HepG2 (cell line): ENCODE results near the gene L3MBTL3.

Experiments
- ADNP ChIP-seq: sonication (generic); formaldehyde crosslinking; IDR thresholded peaks from 2 replicates; pipeline ENCODE4 v1.4.0; 2020; ENCODE audit warnings: missing genetic modification reagents
- BRCA1 ChIP-seq: sonication (generic); formaldehyde crosslinking; IDR thresholded peaks from 2 replicates; pipeline ENCODE4 v1.4.0; 2020; ENCODE audit warnings: missing genetic modification reagents
- ERF ChIP-seq: IDR thresholded peaks from 2 replicates; pipeline ENCODE4 v1.6.1; 2018; ENCODE audit warnings: missing biosample characterization, missing genetic modification reagents
- MYNN ChIP-seq: sonication (generic); formaldehyde crosslinking; IDR thresholded peaks from 2 replicates; pipeline ENCODE4 v1.4.0; 2020; ENCODE audit warnings: mild to moderate bottlenecking, low read depth, missing genetic modification reagents
- NFE2L2 ChIP-seq: fragments of 150-350 bp; IDR thresholded peaks from 2 replicates; pipeline ENCODE4 v1.6.1; 2014; ENCODE audit warnings: low read length
- POLR2AphosphoS5 ChIP-seq: IDR thresholded peaks from 2 replicates; pipeline ENCODE4 v1.6.1; 2012; ENCODE audit warnings: low read depth, low read length
- SKI ChIP-seq: fragments of 450-650 bp; IDR thresholded peaks from one replicate; pipeline ENCODE4 v1.6.1; 2018; ENCODE audit warnings: mild to moderate bottlenecking; ENCODE audit not compliant: partially characterized antibody
- SNRNP70 ChIP-seq: fragments of 200-400 bp; formaldehyde crosslinking; IDR thresholded peaks from 2 replicates; pipeline ENCODE4 v1.6.1; 2017; ENCODE audit warnings: mild to moderate bottlenecking, low read depth, low read length, moderate library complexity
- SRSF1 ChIP-seq: fragments of 200-400 bp; formaldehyde crosslinking; optimal IDR thresholded peaks from 2 replicates; pipeline ENCODE3; 2017; ENCODE audit warnings: mild to moderate bottlenecking, low read depth, low read length, moderate library complexity
- YEATS4 ChIP-seq: sonication (generic); formaldehyde crosslinking; IDR thresholded peaks from 2 replicates; pipeline ENCODE4 v1.4.0; 2020; ENCODE audit warnings: missing genetic modification reagents, borderline replicate concordance
- YY1 ChIP-seq: IDR thresholded peaks from 2 replicates; pipeline ENCODE4 v1.6.1; 2011; ENCODE audit warnings: low read length, low read depth, moderate library complexity, mild to moderate bottlenecking; ENCODE audit not compliant: insufficient read depth, insufficient replicate concordance
- ZNF768 ChIP-seq: sonication (generic); formaldehyde crosslinking; IDR thresholded peaks from 2 replicates; pipeline ENCODE4 v1.4.0; 2020; ENCODE audit warnings: missing genetic modification reagents
- ZNF792 ChIP-seq: IDR thresholded peaks from 2 replicates; pipeline ENCODE4 v1.6.1; 2016
- TF ChIP-seq, protein P1 (sequence below): sonication (generic); formaldehyde crosslinking; IDR thresholded peaks from 2 replicates; pipeline ENCODE4 v1.4.0; 2020; ENCODE audit warnings: missing genetic modification reagents, mild to moderate bottlenecking, borderline replicate concordance

DNA sequence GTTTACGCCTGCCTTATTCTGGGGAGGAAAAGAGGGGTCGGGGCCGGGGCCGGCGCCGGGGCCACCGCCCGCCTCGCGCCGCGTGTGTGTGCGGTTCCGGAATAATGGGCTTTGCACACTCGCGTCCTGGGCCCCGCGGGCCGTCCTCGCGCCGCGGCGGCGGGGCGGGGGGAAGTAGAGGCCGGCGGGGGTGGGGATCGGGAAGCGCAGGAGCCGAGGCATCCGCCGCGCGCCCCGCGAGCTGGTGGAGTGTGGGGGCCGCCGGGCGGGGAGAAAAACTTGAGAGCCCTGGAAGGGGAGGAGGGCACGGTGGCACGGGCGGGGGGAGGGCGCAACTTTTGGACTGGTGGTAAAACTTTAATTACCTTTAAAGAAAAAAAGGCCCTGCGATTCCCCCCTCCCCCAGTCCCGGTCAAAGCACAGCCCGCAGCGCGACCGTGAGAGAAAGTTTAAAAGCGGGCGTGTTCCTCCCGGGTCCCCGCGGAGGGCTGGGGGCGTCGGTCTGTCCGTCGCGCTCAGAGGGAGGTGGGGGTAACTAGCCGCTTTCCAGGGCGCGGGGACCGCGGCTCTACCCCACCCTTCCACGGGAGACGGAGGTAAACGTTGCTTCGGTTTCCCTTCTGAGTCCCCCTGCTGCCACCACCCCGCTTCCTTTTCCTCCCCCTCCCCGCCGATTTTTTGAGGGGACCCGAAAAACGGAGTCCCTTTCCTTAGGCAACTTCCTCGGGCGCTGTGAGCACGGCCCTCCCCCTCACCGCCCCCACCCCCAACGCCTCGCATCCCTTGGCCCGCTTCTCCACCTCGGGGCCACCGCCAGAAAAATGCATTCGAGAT, 1.9 kb downstream of the L3MBTL3 start:
- no peak for TF ChIP-seq YEATS4 (CRISPR knock-in tag)
- TF ChIP-seq NFE2L2, result no peak
- TF ChIP-seq, protein P1, sequence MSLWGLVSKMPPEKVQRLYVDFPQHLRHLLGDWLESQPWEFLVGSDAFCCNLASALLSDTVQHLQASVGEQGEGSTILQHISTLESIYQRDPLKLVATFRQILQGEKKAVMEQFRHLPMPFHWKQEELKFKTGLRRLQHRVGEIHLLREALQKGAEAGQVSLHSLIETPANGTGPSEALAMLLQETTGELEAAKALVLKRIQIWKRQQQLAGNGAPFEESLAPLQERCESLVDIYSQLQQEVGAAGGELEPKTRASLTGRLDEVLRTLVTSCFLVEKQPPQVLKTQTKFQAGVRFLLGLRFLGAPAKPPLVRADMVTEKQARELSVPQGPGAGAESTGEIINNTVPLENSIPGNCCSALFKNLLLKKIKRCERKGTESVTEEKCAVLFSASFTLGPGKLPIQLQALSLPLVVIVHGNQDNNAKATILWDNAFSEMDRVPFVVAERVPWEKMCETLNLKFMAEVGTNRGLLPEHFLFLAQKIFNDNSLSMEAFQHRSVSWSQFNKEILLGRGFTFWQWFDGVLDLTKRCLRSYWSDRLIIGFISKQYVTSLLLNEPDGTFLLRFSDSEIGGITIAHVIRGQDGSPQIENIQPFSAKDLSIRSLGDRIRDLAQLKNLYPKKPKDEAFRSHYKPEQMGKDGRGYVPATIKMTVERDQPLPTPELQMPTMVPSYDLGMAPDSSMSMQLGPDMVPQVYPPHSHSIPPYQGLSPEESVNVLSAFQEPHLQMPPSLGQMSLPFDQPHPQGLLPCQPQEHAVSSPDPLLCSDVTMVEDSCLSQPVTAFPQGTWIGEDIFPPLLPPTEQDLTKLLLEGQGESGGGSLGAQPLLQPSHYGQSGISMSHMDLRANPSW (CRISPR knock-in tag), result no peak
- TF ChIP-seq SNRNP70, result no peak
- TF ChIP-seq ZNF792 (CRISPR knock-in tag), result no peak
- TF ChIP-seq YY1, result no peak
- TF ChIP-seq SKI, result no peak
- peak; percentile 27 for TF ChIP-seq SRSF1
- TF ChIP-seq ZNF768 (CRISPR knock-in tag), result no peak
- TF ChIP-seq BRCA1 (CRISPR knock-in tag), result no peak
- TF ChIP-seq MYNN (CRISPR knock-in tag), result no peak
- no peak for TF ChIP-seq ADNP (CRISPR knock-in tag)
- no peak for TF ChIP-seq POLR2AphosphoS5
- TF ChIP-seq ERF (CRISPR knock-in tag), result no peak
